GM18868 (cell line): ENCODE measurements around the gene FRMD4B.
A peak's percentile ranks its signal among the peaks of the same experiment; 100 is the strongest.

ENCODE experiments used
- ATAC-seq: cut with Tn5 transposase; IDR thresholded peaks from one replicate; pipeline ENCODE4 v1.9.1; 2021; ENCODE audit warnings: mild to moderate bottlenecking, moderate library complexity; ENCODE audit not compliant: unreplicated experiment

FRMD4B gene

GRCh38 chr3:69406163-69406562, 20.3 kb upstream of the FRMD4B start:
- no peak for ATAC-seq

- ATAC-seq, result no peak
Measured at GRCh38 chr3:69405067-69405466, 19.2 kb upstream of the FRMD4B start.

GRCh38 chr3:69403454-69403853, 17.6 kb upstream of the FRMD4B start:
- ATAC-seq, result no peak

DNA sequence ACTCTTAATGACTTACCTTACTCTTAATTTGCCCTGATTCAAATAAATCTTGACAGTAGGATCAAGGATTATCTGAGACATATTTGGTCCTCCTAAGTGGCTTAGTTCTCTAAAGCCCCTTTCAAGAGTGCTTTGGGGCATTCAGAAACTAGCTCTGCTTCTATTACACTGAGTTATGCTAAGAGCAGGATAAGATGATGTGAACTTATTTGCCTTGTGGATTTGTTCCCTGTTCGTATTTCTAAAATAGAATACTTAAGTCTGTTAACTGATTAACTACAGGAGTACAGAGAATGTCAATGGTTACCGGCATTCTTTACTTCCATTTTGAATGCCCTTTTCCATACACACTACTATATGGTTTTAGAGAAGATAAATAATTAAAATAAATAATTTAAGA, 14.8 kb upstream of the FRMD4B start:
- no peak for ATAC-seq

GRCh38 chr3:69392850-69393249, 7.0 kb upstream of the FRMD4B start:
- ATAC-seq, result no peak

DNA sequence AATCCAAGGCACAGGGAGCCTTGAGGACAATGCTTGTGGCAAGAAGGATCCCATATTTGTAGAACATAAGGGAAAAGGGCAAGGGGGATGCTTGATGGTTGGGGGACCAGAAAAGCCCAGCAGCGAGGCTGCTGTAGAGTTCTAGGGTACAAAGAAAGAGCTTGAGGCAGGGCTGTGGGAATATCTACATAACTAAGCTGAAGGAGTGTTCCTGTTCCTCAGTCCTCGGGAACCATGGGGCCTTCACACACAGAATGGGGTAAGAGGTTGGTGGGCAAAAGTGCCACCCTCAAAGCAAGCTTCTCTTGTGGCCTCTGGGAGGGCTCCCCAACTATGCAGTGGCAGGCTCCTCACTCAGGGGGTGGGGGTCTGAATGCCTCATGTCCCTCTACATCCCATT, 6.5 kb upstream of the FRMD4B start:
- ATAC-seq, result no peak

GRCh38 chr3:69391554-69391953, 5.7 kb upstream of the FRMD4B start:
- no peak for ATAC-seq

DNA sequence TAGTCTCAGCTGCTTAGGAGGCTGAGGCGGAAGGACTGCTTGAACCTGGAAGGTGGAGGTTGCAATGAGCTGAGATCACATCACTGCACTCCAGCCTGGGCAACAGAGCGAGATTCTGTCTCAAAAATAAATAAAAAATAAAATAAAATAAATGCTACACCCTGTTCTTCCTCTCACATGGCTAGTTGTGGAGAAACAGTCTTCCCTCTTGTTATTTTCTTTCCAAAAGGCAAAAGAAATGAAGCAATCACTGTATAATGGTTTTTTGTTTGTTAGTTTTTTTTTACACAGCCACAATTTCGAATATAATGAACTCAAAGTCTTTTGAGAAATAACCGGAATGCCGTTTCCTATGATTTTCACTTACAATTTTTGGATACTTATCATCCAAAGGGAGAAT, 4.9 kb upstream of the FRMD4B start:
- no peak for ATAC-seq

- ATAC-seq, result no peak
Measured at GRCh38 chr3:69389520-69390248, 3.8 kb upstream of the FRMD4B start.

DNA sequence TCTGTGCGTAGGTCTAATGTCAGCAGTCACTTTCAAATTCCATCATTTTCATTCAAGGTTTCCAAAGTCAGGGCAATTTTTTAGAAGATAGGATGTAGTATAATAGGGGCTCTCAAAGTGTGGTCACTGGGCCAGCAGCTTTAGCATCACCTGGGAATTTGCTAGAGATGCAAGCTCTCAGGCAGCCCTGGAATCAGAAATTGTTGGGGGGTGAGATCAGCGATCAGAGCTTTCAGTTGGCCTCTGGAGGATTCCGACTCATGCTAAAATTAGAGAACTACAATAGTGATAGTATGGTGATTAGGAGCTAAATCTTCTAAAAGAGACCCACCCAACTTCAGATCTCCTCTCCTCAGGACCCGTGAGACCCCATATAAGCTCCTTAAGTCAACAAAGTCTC, 2.4 kb upstream of the FRMD4B start:
- no peak for ATAC-seq

GRCh38 chr3:69386556-69387385, 883 bp upstream of the FRMD4B start:
- ATAC-seq, result peak; percentile 37

- ATAC-seq, result peak; percentile 15
Measured at GRCh38 chr3:69385123-69385722, 665 bp downstream of the FRMD4B start.

- no peak for ATAC-seq
Measured at GRCh38 chr3:69384326-69384725, 1.6 kb downstream of the FRMD4B start.

DNA sequence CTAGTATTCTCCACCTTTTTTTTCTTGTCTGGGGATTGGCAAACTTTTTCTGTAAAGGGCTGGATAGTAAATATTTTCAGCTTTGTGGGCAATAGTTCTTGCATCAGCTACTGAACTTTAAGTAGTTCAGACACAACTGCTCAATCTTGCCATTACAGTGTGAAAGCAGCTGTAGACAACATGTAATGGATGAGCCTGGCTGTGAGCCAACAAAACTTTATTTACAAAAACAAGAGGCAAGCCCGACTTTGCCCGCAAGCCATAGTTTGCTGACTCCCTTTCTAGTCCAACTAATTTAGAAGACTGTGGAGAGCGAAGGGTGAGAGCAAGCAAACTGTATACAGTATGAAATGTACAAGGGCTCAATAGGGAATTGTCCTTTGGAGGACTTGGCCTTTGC, 6.2 kb downstream of the FRMD4B start:
- no peak for ATAC-seq

GRCh38 chr3:69378112-69378802, 7.6 kb downstream of the FRMD4B start:
- no peak for ATAC-seq

- ATAC-seq, result no peak
Measured at GRCh38 chr3:69377262-69377661, 8.6 kb downstream of the FRMD4B start.

DNA sequence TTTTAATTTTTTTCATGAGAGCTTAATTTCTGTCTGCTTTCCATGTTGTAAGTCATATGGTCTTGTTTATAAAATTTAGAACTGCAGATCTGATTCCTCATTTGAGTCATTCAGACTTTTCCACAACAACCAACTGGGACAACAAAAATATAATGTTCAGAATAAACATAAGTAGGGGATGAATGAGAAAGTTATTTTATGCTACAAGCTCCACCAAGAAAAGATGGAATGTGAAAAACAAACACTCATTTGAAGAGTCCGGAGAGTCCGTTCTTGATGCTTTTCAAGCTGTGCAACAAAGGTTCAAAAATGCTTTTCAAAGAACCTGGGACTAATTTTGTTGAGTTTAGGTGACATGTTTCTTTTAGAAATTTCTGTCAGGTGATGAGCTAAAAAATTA, 9.2 kb downstream of the FRMD4B start:
- ATAC-seq, result no peak

- ATAC-seq, result no peak
Measured at GRCh38 chr3:69371816-69372215, 14.1 kb downstream of the FRMD4B start.

DNA sequence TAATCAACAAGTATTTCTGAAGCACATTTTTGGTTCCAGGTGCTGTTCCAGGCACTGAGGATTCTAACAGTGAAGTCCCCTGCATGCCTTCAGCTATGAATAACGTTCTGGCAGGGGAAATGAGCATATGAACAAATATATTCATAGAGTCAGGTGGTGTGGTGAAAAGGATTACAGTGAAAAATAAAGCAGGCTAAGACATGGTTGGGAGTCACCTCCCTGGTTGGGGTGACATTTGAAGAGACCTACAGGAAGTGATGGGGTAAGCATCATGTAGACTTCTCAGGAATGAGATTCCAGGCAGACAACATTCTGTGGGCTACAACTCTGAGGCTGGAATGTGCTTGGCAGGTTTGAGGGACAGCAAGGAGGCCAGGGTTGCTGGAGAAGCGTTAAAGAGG, 15.0 kb downstream of the FRMD4B start:
- no peak for ATAC-seq

- ATAC-seq, result no peak
Measured at GRCh38 chr3:69370156-69370883, 15.6 kb downstream of the FRMD4B start.
